ENCODE results near the gene CAPN12.

Gene CAPN12

DNA sequence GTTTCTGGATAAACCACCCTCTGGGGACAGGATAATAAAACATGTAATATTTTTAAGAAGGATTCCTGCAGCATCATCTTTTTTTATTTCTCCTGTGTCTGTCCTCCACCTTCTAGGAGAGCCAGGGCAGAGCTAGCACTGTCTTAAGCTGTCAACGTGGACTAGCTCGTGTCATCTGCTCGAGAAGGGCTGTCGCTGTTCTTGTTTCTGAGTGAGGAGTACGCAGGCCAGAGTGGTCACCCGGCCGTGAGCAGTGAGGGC is 13.9 kb downstream of the CAPN12 start:
- no peak for DNase-seq (ENCODE audit: low read depth)
- TF ChIP-seq, protein P1, sequence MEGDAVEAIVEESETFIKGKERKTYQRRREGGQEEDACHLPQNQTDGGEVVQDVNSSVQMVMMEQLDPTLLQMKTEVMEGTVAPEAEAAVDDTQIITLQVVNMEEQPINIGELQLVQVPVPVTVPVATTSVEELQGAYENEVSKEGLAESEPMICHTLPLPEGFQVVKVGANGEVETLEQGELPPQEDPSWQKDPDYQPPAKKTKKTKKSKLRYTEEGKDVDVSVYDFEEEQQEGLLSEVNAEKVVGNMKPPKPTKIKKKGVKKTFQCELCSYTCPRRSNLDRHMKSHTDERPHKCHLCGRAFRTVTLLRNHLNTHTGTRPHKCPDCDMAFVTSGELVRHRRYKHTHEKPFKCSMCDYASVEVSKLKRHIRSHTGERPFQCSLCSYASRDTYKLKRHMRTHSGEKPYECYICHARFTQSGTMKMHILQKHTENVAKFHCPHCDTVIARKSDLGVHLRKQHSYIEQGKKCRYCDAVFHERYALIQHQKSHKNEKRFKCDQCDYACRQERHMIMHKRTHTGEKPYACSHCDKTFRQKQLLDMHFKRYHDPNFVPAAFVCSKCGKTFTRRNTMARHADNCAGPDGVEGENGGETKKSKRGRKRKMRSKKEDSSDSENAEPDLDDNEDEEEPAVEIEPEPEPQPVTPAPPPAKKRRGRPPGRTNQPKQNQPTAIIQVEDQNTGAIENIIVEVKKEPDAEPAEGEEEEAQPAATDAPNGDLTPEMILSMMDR (conservative IDR thresholded peaks at IDR 0.05; ENCODE audit: low read depth, low read length) = no peak
- H3K4me3 ChIP-seq (ENCODE audit: low read length) = no peak overlapping the region

DNA sequence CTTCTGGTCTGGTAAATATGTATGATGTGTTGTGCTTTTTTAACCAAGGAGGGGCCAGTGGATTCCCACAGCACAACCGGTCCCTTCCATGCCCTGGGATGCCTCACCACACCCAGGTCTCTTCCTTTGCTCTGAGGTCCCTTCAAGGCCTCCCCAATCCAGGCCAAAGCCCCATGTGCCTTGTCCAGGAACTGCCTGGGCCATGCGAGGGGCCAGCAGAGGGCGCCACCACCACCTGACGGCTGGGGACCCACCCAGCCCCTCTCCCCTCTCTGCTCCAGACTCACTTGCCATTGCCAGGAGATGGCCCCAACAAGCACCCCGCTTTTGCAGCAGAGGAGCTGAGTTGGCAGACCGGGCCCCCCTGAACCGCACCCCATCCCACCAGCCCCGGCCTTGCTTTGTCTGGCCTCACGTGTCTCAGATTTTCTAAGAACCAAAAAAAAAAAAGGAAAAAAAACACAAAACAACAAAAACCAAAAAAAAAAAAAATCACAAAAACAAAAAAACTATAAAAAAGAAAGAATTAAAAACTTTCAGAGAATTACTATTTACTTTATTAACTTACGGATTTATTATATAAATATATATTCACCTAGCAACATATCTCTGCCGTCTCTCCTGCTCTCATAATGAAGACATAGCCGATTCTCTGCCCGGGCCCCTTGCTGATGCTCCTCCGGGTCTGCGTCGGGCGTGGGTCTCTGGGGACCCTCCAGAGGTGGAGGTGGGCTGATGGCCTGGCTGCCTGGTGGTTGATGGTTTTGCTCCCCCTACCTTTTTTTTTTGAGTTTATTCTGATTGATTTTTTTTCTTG is 14.4 kb downstream of the CAPN12 start:
- TF ChIP-seq, protein P1 (conservative IDR thresholded peaks at IDR 0.05; ENCODE audit: low read depth, low read length) = peak; percentile 89
- no peak overlapping the region for H3K4me3 ChIP-seq (ENCODE audit: low read length)
- DNase-seq (ENCODE audit: low read depth) = no peak

DNA sequence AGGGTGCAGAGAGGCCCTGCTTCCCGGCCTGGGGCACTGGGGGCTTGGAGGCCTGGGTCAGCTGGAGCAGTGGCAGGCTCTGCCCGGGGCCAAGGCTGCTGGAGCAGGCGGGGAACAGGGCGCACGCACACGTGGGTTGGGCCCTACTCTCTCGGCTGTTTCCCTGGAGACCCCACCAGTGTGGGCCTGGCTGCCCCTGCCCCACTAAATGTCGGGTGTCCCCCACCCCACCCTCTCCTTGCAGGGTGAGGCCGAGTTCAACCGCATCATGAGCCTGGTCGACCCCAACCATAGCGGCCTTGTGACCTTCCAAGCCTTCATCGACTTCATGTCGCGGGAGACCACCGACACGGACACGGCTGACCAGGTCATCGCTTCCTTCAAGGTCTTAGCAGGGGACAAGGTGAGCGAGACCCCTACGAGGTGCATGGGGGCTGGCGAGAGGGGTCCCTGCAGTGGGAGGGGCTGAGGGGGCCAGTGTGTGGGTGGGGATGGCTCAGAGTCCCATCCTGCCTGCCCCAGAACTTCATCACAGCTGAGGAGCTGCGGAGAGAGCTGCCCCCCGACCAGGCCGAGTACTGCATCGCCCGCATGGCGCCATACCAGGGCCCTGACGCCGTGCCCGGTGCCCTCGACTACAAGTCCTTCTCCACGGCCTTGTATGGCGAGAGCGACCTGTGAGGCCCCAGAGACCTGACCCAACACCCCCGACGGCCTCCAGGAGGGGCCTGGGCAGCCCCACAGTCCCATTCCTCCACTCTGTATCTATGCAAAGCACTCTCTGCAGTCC is 15.3 kb downstream of the CAPN12 start:
- TF ChIP-seq, protein P1 (conservative IDR thresholded peaks at IDR 0.05; ENCODE audit: low read depth, low read length) = no peak
- no peak for DNase-seq (ENCODE audit: low read depth)

DNA sequence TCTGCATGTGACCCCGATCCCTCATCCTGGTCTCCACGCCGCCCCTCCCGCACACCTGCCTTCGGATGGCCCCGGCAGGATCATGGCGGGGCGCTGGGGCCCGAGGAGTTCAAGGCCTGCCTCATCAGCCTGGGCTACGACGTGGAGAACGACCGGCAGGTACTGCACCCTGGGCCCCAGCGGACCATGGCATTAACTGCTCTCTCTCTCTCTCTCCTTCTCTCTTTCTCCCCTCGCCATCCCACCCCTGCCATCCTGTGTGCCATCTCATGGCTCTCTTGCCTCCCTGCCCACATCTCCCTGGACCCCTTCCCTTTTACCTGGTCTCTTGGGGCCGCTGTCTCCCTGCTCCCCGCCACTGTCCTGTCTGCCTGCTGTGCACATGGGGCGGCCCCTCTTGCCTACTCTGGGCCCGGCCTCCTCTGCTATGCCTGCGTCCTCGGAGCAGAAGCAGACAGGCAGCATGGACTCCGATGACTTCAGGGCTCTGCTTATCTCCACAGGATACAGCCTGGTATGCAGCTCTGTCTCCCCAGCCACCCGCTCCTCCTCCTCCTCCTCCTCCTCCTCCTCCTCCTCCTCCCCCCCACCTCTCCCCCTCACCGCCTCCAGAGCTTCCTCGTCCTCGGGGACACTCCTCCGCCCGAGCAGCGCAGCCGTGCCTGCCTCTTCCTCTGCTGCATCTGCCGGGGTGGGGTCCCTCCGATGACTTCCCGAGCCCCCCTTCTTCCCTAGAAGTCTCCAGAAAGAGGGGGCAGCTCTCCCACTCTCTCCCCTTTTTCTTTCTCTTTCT is 16.2 kb downstream of the CAPN12 start:
- no peak overlapping the region for H3K4me3 ChIP-seq (ENCODE audit: low read length)
- no peak for DNase-seq (ENCODE audit: low read depth)

More for the DNA sequence above, 15.3 kb downstream of the CAPN12 start:
- H3K4me3 ChIP-seq (ENCODE audit: low read length) = no peak overlapping the region

DNA sequence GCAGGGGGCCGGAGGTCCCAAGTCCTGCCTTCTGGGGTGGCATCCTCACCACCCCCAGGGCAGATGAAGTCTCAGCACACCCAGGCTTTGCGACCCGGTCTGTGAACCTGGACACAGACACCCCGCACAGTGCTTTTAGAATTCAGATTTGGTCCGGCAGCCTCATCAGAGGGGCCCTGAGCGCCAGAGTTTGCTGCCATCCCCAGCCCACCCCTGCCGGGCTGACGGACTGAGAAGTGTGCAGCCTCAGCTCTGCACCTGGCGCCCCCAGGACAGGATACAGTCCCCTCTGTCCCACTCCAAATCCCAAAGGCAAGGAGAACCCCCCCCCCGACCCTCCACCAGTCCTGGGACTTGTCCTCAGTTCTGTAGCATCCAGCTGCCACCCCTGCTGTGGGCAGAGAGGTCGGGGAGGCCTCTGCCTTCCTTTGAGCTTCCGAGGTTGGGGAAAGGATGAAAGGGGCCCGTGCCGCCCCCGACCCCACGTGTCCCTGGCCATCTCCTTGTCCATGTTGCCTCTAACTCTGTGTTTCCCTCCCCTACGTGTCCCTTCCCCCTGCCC is 16.9 kb downstream of the CAPN12 start:
- TF ChIP-seq, protein P1 (conservative IDR thresholded peaks at IDR 0.05; ENCODE audit: low read depth, low read length) = no peak
- no peak overlapping the region for H3K4me3 ChIP-seq (ENCODE audit: low read length)
- DNase-seq (ENCODE audit: low read depth) = no peak

More for the DNA sequence above, 16.2 kb downstream of the CAPN12 start:
- TF ChIP-seq, protein P1 (conservative IDR thresholded peaks at IDR 0.05; ENCODE audit: low read depth, low read length) = no peak

DNA sequence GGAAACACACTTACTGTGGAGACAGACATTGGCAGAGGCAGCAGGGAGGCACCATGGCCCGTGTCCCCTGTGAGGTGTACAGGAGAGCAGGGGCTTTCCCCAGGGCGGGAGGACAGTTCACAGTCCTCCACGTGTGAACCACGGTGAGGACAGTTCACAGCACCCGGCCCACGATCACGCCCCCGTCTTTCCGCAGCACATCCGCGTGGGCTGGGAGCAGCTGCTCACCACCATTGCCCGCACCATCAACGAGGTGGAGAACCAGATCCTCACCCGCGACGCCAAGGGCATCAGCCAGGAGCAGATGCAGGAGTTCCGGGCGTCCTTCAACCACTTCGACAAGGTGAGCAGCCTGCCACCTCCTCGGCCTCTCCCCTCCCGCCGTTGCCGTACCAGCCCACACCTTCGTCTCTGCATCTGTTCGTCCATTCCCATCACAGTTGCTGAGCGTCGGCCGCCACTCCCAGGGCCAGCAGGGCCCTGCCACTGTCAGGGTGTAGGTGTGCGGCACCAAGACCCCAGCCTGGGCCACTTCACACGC is 17.4 kb downstream of the CAPN12 start:
- TF ChIP-seq, protein P1 (conservative IDR thresholded peaks at IDR 0.05; ENCODE audit: low read depth, low read length) = no peak

More for the DNA sequence above, 17.4 kb downstream of the CAPN12 start:
- DNase-seq (ENCODE audit: low read depth) = no peak
- H3K4me3 ChIP-seq (ENCODE audit: low read length) = no peak overlapping the region
